Stimulated activated CD8-positive, alpha-beta memory T cell treated with anti-CD3 and anti-CD28 coated beads, Interleukin-15, amount 100 ng/mL, for 4 hours (primary cell): ENCODE results near the gene KIF2C.
"Not testable (repeated sequence)": the region's sequence is repeated elsewhere in the genome, so short reads cannot be mapped to it uniquely, and the experiment has no call there.

Experiments used
- DNase-seq, 2 donors: peaks; one replicate each; pipeline ENCODE4 v3.0.0-alpha.2; 2020; ENCODE audit warnings: low read depth in 2 of 2

Gene KIF2C

GRCh38 chr1:44718091-44718490, 21.5 kb upstream of the KIF2C start:
- no peak for DNase-seq

- no peak for DNase-seq
Measured at GRCh38 chr1:44719318-44719717, 20.3 kb upstream of the KIF2C start.

- no peak for DNase-seq
Measured at GRCh38 chr1:44720281-44720680, 19.4 kb upstream of the KIF2C start.

DNA sequence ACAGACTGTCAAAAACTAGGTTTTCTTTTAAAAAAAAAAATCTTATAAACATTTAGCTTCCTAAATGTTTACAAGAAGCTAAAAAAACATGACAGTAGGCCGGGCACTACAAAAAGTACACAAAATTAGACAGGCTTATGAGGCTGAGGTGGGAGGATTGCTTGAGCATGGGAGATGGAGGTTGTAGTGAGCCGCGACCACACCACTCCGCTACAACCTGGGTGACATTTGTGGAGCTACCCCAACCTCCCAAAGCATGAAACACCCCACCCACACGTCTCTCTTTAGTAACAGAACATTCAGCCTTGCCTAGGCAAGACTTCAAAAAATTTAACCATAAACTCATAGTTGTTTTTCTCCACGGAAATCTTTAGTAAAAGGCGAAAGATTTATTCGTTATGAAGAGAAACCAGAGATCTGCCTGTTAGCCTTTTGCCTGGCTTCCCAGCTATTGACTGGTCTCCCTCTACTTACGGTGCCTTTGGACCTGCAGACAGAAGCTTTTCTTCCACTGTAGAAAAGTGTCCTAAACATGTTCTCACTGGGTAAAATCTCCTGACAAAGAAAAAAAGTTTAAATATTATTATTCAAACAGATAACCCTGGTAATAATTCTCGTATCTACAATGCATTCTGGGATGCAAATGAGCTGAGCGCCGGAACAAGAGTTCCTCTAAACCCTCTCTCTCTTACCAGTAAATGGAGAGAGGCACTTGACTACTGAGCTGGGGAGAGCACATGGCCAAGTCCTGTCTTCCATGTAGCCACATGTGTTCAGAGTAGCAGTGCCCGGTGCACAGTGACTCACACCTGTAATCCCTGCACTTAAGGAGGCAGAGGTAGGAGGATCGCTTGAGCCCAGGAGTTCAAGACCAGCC, 17.9 kb upstream of the KIF2C start:
- DNase-seq: peak in 1 of 2 donors; percentile 60

DNA sequence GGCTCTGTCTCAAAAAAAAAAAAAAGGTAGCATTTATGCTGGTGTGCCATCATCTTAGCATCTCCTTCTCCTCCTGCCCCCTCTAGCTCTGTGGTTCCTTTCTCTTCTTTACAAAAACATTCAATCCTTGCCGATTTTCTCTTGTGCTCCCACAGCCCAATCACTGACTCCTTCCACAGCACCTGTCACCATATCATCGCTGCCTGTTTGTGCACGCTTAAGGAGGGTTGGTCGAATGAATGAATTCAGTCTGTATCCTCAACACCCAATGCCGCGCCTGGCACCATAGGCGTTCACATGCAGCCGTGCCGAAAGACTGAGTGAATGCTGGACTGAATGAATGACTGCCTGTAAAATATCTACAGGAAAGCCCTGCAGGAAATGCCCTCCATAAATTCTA, 16.6 kb upstream of the KIF2C start:
- no peak for DNase-seq

DNA sequence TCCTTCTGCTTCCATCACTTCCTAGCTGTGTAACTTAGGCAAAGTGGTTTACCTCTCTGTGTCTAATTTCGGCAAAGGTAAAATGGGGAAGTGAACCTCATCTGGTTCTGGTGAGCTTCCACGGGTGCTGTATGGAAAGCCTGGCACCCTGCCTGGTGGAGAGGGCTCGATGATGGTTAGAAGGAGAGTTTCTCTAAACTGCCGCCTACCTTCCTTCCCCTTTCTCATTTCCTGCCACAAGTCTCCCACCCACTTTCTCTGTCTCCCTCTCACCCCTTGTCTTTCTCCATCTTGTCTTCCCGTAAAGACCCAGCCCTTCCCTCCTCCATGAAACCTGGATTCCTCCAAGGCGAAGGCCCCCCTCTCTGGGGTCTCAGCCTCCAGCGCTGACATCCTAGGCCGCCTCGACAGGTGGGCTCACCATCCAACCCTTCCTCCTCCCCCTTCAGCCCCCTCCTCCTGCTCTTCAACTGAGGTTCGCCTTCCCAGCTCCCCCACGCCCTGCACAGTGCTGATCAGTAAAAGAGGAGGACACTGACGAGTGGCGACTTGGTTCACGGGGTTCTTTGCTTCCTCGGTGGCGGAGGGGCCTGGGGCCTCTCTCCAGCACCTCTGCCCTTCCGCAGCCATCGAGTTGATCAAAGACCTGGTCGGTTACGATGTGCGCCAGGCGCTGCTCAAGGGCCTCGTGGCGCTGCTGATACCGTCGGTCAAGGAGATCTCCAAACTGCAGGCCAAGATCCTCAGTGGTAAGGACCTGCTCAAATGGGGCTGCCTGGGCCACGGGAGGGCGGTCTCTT, 15.9 kb upstream of the KIF2C start:
- no peak for DNase-seq

- DNase-seq: no peak
Measured at GRCh38 chr1:44724296-44724954, 15.2 kb upstream of the KIF2C start.

GRCh38 chr1:44724955-44725698, 14.5 kb upstream of the KIF2C start:
- DNase-seq: no peak

- DNase-seq: peak; percentile 74 to 89
Measured at GRCh38 chr1:44730741-44731512, 8.7 kb upstream of the KIF2C start, which contains the start of gene RNU5D-1. Gene RNU5D-1, minus strand, starts transcription at chr1:44731170.

DNA sequence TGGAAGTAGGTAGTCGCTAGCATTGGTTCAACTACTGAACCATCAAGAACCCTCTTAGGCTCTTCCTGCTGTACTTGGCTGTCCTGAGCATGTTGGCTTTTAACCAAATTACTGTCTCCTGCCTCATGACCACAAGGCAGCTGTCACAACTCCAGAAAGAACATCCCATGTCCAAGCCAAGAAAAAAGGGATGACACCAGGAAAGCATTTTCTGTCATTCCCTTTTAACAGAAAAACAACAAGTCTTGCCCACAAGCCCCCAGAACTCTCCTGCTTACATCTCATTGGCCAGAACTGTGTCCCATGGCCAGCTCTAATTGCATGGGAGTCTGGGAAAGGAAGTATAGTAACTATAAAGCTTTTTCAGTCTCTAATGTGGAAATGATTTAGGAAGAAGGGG, 6.3 kb upstream of the KIF2C start:
- DNase-seq: no peak

GRCh38 chr1:44733784-44734183, 5.9 kb upstream of the KIF2C start:
- no peak for DNase-seq

GRCh38 chr1:44735992-44736391, 3.6 kb upstream of the KIF2C start:
- DNase-seq: no peak

- not testable (repeated sequence) for DNase-seq
Measured at GRCh38 chr1:44738953-44739306, 707 bp upstream of the KIF2C start.

DNA sequence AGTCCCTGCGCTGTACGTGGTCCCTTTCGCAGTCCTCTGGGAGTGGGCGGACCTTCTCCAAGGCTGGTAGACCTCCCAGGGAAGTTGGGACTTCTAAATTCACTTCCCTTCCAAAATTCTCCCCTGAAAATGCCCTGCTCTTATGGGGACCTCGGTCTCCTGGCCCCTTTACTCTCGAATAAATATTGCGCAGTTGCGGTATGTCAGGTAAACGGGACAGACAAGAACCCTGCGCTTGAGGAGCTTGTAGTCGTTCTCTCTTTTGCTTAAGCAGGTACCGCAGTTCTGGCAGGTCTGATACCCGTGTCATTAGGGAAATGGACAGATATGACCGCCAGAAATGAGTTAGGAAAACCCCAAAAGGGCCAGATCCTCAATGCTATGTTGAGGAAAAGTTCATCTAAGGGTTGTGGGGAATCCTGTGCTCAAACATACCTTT, 561 bp downstream of the KIF2C start:
- DNase-seq: no peak

DNA sequence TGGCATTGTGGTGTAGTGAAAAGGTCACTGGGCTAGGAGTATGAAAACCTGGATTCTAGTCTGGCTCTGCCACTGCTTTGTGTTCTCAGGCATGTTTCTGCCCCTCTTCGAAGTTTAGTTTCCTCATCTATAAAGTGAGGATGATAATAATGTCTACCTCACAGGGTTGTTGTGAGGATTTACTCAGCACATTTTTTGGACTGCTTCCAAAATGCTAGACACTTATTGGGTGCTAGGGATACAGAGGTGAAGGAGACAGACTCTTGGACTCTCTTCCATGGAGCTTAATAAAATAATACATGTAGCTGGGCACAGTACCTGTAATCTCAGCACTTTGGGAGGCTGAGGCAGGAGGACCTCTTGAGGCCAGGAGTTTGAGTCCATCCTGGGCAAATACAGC, 3.6 kb downstream of the KIF2C start:
- DNase-seq: no peak

GRCh38 chr1:44747878-44748277, 8.2 kb downstream of the KIF2C start:
- no peak for DNase-seq

DNA sequence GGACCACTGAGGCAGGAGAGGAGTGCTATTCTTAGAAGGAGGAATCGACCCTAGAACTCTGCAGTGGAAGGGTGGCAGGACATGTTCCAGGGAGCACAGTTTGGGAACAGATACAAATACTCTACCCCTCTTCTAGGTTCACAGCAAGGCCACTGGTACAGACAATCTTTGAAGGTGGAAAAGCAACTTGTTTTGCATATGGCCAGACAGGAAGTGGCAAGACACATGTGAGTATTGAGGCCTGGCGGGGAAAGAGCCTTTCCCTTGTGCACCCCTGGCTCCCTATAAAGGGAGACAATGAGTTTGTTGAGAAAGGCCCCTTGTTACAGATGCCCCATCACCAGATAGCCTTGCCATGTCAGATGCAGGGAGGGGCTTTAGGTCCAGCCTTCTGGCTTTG, 17.8 kb downstream of the KIF2C start:
- no peak for DNase-seq

DNA sequence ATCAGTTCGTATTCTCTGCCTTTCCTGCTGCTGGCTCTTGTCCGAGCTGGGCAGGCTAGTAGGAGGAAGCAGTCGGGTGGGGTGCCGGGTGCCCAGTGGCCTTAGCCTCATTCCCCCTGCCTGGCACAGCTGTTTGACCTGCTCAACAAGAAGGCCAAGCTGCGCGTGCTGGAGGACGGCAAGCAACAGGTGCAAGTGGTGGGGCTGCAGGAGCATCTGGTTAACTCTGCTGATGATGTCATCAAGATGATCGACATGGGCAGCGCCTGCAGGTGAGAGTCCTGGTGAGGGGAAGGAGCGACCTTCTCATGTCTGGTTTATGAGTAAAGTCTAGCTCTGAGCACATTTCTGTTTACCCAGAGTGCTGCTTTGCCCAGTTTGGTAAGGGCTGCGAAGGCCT, 19.4 kb downstream of the KIF2C start:
- DNase-seq: no peak

- DNase-seq: no peak
Measured at GRCh38 chr1:44760876-44761275, 21.2 kb downstream of the KIF2C start.

GRCh38 chr1:44766421-44766820, 26.8 kb downstream of the KIF2C start:
- DNase-seq: not testable (repeated sequence)
